Measurements from ENCODE around the gene ZNF644.

ZNF644 gene

GRCh38 chr1:91020967-91021685, 709 bp downstream of the ZNF644 start:
- peak; percentile 64 for DNase-seq

DNA sequence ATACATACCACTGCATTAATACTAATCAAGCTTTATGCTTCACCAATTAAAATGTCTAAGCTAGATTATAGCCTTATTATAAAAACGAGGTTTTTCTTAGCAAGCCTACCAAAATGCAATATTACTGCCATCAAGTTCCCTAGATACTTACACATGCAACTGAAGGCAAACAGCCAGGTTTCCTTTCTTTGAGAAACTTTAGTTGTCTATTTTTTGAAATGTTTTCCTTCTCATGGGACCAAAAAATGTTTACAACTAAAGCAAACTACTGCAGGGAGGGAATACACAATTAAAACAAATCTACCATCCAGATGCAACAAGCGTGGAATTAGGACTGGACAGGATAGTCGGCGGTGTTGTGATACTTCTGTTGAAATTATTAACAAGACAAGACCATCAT, 1.3 kb downstream of the ZNF644 start:
- DNase-seq = no peak

- DNase-seq = no peak
Observed at GRCh38 chr1:91018006-91018405, 3.8 kb downstream of the ZNF644 start.

DNA sequence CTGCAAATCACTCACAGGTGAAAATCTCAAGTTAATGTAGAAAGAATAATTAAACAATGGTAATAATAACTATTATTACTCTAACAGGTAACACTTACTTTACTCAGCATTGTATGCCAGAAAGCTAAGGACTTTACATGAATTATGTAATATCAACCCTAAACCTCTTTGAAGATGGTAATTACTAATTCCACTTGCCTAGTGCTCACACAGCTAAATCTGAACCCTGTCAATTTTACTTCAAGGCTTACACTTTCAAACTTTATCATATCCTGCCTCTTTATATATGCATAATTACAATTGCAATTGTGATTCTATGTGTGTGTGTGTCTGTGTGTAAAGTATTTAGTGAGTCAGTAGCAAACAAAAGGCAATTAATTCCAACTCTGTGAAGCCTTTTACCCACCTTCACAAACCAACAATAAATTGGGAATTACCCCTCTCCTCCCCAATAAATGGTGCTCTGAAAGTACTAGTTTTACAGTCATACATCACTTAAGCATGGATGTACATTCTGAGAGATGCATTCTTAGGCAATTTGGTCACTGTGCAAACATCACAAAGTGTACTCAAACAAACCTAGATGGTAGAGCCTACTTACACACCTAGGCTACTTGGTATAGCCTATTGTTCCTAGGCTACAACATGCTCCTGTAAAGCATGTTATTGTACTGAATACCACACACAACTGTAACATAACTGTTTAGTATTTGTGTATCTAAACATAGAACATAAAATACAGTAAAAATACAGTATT, 5.9 kb downstream of the ZNF644 start:
- no peak for DNase-seq

DNA sequence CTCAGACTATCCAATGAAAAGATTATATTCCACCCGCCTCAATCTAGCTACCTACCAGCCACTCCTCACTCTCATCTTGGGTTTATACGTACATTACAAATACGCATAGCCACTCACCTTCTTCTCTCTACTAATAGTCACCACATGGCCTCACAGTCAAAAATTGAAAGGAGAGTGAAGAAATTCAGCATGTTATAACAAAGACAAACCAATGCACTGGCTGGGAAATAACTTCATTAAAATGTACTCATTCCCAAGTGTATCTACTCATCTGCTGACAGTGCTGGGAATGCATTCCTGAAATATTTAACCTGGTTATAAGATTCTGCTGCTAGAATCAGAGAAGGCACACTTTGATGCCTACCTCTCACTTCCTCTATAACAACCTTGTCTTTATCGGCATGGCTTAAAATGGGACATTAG, 6.5 kb downstream of the ZNF644 start:
- no peak for DNase-seq

DNA sequence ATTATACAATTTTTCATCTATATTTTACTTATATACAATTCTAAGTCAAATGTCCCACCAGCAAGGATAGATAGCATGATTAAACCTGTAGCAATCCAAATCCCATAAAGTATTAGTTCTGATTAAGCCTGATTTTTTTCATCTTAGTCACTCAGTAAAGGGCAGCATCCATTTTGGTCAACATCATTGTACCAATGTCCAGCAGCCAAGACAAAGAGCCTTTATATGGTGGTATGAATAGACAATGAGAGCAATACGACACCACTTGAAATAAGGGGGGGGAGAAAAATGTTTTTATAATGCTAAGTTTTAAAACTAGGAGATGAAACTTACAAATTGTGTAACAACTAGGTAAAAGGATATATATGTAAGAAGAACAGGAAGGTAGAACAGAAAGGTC, 7.4 kb downstream of the ZNF644 start:
- no peak for DNase-seq

DNA sequence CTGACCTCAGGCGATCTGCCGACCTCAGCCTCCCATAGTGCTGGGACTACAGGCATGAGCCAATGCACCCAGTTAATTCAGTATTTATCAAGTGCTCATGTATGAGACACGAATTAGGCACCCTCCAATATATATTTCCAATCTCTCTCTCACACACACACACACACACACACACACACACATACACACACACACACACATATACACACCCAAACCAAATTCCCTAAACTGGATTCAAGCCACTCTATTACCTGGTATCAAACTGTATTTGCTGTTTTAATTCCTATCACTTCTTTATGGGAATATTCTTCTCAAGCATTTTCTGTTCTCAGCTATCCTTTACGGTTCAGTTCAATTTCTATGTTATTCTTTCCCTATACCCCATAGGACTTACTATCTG, 8.5 kb downstream of the ZNF644 start:
- DNase-seq = no peak

DNA sequence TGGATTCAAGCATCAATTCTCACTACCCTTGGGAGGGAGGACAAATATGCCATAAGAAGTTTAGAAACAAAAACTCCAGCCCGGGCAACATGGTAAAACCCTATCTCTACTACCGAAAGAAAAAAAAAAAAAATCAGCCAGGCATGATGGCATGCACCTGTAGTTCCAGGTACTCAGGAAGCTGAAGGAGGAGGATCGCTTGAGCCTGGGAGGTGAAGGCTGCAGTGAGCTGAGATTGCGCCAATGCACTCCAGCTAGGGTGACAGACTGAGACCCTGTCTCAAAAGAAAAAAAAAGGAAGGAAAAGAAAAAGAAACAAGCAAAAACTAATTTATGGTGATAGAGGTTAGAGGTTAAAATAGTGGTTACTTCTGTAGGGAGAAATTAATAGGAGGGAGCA, 9.6 kb downstream of the ZNF644 start:
- no peak for DNase-seq

DNA sequence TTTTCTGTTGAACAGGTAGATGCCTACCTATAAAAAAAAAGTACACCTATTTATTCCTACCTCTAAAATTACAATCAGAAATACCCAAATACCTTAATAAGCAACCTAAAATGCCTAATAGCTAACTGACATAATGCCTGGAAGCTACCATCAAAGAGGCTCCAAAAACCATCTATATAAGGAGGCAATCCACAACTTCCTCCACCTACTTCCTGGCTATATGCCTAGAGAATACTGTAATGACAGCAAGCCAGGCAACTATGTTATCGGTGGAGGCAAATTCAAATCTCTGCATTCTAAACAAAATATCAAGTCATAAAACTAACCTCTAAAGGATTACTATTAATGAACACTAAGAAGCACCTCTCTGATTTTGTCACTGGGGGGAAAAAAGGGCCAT, 10.1 kb downstream of the ZNF644 start:
- DNase-seq = no peak

- no peak for DNase-seq
Observed at GRCh38 chr1:91007827-91008226, 14.0 kb downstream of the ZNF644 start.

- no peak for DNase-seq
Observed at GRCh38 chr1:91007092-91007491, 14.7 kb downstream of the ZNF644 start.

DNA sequence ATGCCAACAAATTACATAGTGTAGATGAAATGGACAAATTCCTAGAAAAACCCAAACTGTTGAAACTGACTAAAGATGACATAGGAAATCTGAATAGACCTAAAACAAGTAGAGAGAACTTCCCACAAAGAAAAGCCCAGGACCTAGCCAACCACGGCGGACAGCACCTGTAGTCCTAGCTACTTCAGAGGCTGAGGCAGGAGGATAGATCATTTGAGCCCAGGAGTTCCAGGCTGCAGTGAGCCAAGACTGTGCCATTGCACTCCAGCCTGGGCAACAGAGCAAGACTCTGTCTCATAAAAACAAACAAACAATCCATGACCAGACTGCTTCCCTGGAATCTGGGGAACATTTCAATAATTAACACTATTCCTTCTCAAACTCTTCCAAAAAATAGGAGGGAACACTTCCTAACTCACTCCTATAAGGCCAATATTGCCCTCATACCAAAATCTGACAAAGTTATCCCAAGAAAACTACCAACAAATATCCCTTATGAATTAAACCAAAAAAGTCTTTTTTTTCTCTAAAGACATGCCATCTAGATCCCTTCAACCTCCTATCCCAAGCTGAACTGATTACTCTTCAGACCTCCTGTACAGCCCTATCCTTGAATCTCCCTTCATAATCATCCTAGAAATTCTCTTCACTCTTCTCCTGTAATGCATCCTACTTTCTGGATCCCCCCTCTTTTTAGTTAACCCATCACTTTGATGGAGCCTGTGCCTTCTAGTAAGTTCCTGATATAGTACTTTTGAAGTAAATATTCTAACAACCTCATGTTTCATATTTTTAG, 15.5 kb downstream of the ZNF644 start:
- DNase-seq = no peak

DNA sequence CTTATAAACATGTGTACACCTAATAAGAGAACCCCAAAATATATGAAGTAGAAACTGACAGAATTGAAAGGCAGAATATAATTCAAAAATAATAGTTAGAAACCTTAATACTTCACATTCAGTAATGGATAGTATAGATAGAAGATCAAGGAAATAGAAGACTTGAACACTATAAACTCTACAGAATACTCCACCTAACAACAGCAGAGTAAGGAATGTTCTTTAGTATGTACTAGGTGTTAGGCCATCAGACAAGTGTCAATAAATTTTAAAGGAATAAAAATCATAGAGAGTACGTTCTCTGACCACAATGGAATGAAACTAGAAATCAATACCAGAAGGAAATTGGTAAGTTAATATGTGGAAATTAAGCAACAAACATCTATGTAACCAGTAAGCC, 16.6 kb downstream of the ZNF644 start:
- no peak for DNase-seq

DNA sequence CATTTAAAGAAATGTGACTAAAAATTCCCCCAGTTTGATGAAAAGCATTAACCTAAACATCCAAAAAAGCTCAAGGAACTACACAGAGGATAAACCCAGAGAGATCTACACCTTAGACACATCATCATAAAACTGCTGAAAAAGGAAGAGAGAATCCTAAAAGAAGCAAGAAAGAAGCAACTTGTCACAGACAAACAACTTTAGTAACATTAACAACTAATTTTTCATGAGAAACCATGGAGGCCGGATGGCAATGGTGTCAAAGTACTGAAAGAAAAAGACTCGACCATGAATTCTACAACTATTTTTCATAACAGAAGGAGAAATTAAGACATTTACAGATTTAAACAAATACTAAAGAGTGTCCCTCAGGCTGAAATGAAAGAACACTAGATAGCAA, 17.7 kb downstream of the ZNF644 start:
- DNase-seq = no peak

DNA sequence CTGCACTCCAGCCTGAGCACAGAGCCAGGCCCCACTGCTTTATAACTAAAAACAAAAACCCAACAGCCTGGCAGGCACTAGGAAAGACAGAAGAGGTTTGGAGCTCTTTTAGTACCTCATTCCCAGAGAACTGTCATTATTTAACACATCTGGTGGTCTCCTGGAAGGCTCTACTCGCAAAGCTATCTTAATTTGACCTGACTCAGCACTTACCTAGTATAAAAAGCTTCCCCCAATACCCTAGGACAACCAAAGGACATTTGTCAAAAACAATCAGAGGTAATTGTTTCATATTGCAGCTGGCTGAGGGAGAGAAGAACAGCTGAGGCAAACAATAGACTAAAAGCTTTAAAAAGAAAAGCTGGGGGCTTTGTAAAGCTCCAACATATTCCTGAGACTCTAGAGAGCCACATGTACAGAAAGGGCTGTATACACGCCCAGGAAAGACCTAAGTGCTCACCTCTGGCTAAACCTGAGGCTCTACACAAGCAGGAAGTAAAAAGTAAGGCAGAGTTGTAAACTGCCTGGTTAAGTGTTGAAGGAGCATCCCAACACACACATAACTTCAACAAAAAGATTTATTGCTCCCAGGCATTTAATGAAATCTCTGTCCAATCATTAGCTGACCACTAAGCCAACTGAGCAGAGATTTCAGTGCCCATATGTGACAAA, 25.0 kb downstream of the ZNF644 start:
- no peak for DNase-seq

DNA sequence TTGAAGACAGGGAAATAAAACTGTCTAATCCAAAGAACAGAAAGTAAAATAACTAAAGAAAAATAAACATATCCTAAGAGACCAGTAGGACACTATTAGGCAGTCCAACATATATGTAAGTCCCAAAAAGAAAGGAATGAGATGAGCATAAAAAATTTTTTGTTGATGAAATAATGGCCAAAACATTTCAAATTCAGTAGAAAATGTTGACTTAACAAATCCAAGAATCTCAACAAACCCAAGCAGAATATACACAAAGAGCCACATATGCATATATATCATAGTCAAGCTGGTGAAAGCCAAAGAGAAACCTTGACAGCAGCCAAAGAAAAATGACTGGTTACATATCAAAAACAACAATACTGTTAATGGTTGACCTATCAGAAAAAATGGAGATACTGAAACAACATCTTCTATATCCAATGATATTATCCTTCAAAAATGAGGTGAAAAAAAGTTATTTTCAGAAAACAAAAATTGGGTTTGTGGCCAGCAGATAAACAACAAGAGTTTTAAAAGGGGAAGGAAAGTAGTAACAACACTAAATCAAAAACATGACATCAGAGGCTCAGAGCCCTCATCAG, 26.4 kb downstream of the ZNF644 start:
- DNase-seq = no peak

DNA sequence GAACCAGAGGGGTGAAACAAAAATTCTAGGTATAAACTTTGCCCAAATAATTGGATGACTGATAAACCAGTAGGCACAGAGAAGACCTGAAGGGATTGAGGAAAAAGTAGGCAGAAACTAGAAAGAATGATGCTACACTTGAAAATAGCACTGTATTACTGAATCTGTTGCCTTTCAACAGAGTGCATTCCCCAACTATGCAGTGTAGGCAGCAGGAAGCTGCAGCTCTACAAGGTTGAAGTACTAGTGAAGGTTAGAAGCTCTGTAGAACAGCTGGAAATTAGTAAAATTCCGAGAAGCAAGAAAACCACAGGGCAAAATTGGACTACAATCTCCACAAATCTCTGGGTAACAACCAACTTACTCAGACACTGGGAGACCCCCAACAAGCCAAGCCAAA, 27.4 kb downstream of the ZNF644 start:
- no peak for DNase-seq

DNA sequence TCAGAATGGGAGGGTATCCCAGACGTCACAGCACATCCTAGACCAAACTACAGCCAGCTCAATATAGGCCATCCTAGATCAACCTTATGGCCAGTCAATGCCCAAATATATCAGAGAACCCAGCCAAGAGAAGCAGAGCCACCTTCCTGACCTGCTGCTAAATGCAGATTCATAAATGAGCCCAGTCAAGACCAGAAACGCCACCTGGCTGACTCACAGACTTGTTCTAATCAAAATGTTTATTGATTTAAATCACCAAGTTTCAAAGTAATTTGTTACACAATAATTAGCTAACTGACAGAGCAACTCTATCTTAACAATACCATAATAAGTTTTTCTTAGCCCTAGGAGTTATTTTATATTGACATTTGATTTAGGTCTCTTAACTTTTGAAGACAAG, 28.6 kb downstream of the ZNF644 start:
- DNase-seq = no peak

- no peak for DNase-seq
Observed at GRCh38 chr1:90990779-90991178, 31.1 kb downstream of the ZNF644 start.

- no peak for DNase-seq
Observed at GRCh38 chr1:90989990-90990389, 31.8 kb downstream of the ZNF644 start.

DNA sequence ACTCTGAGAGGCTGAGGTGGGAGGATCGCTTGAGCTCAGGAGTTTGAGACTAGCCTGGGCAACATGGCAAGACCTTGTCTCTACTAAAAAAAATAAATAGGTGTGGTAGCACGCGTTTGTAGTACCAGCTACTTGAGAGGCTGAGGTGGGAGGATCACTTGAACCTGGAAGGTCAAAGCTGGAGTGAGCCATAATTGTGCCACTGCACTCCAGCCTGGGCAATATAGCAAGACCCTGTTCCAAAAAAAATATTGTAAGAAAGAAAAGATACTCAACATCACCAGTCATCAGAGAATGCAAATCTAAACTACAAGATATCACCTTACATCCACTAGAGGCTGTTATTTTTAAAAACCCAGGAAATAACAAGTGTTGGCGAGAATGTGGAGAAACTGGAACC, 32.5 kb downstream of the ZNF644 start:
- DNase-seq = no peak

- no peak for DNase-seq
Observed at GRCh38 chr1:90987841-90988240, 34.0 kb downstream of the ZNF644 start.

DNA sequence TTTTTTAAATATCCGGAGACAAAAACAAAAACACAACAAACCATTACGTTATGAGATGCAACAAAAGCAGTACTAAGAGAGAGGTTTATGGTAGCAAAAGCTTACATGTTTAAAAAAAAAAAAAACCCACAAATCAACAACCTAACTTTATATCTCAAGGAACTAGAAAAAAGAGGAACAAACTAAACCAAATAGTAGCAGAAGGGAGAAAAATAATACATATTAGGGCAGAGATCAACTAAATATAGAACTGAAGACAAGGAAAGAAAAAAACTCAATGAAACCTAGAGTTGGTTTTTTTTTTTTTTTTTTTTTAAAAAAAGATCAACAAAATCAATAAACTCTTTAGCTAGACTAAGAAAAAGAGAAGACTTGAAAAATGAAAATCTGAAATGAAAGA, 34.9 kb downstream of the ZNF644 start:
- DNase-seq = no peak

Measured in T-helper 9 cell (primary cell).